Activated naive CD4-positive, alpha-beta T cell treated with anti-CD3 and anti-CD28 coated beads, Interleukin-2, amount 50 U/mL, for 24 hours (primary cell): ENCODE measurements around the gene NECTIN4.

ENCODE experiments used
- H3K27ac Mint-ChIP-seq: one replicate; pipeline ENCODE4 v1.8.0; 2021; ENCODE audit warnings: mild to moderate bottlenecking, mixed read lengths
- H3K27me3 Mint-ChIP-seq: one replicate; pipeline ENCODE4 v1.8.0; 2021; ENCODE audit warnings: mixed read lengths
- H3K36me3 Mint-ChIP-seq: one replicate; pipeline ENCODE4 v1.8.0; 2021; ENCODE audit warnings: mixed read lengths
- H3K4me1 Mint-ChIP-seq: one replicate; pipeline ENCODE4 v1.8.0; 2021; ENCODE audit warnings: mixed read lengths
- H3K4me3 Mint-ChIP-seq: one replicate; pipeline ENCODE4 v1.8.0; 2021; ENCODE audit warnings: mild to moderate bottlenecking, mixed read lengths
- H3K9me3 Mint-ChIP-seq: one replicate; pipeline ENCODE4 v1.8.0; 2021; ENCODE audit warnings: mixed read lengths

NECTIN4 gene

DNA sequence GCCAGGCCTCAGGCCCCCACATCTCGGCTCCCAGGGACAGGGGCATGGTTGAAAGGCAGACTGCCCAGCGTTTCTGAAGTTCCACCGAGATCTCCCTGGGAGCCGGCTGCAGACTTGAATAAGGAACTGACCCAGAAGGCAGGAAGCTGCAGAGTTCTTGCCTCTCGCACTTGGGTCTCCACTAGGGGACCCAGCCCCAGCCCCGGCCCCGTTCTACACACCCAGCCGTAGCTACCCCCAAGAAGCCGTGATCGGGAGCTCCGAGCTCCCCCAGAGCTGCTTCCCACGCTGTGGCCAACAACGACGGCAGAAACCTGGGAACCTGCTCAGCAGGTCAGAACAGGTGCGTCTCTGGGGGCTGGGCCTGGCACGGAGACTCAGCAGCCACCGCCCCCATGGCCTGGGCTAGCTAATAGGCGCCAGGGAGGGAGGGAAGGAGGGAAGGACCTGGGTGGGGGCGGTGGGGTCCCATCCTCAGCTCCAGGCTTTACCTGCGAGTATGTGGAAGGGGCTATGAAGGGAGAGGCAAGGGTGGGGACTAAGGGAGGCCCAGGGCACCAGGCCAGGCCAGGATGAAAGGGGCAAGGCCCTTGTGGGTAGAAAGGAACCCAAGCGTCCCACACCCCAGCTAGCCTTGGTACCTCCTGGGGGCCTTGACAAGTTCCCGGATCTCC is at the start of gene NECTIN4:
NECTIN4 (minus strand) TSS at position 308 of the 674 bp plus-strand sequence; CDS start at position 46, 262 bp downstream.
- H3K27me3 Mint-ChIP-seq: no peaks in the 10 kb centered on the region
- H3K27ac Mint-ChIP-seq: peak within 1 kb of the TSS; percentile 77
- H3K36me3 Mint-ChIP-seq: no peaks in the 10 kb centered on the region
- no peaks in the 10 kb centered on the region for H3K9me3 Mint-ChIP-seq
- H3K4me3 Mint-ChIP-seq: no peak within 1 kb of the TSS
- H3K4me1 Mint-ChIP-seq: peaks cover 35% of the 10 kb centered on the region

DNA sequence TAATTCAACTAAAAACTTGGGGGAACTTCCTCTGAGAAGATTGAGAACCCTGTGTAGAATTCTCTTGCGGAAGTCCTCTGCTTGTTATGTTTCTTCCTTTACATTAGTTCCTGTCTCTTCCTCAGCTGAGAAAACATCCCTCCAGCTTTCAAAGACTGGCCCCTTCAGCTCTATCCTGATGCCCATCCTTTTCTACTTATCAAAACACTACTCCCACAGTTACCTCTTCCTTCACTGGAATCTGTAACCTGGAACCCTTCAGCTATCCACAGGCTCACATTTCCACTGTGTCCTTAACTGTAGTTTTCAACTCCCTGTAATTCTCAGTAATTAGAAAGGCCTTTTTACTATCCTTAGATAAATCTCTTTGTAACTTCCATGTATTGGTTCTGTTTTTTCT is 49.1 kb upstream of the NECTIN4 start:
- peak overlapping the region; percentile 76 for H3K27ac Mint-ChIP-seq
- H3K27me3 Mint-ChIP-seq: no peaks in the 10 kb centered on the region
- H3K4me1 Mint-ChIP-seq: peaks cover 13% of the 10 kb centered on the region
- H3K9me3 Mint-ChIP-seq: no peaks in the 10 kb centered on the region
- no peaks in the 10 kb centered on the region for H3K36me3 Mint-ChIP-seq
- H3K4me3 Mint-ChIP-seq: no peak overlapping the region

DNA sequence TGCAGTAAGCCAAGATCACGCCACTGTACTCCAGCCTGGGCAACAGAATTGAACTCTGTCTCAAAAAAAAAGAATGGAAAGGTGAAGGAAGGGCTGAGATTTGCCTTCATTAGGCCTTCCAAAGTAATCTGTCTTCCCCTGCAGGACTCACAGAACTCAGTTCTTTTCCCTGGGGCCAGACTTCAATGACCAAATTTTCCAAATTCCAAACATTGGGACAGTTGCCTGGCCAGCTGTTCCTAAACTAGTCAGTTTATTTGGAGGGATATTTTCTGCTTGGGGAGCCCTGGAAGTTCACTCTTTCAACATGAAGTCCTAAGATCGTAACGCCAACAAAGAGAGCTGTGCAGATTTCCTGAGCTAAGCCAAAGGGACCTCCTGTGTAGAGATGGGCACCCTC is 48.5 kb upstream of the NECTIN4 start:
- Mint-ChIP-seq H3K27ac (no peak overlapping the region), H3K4me1 (peaks cover 13% of the 10 kb centered on the region)

DNA sequence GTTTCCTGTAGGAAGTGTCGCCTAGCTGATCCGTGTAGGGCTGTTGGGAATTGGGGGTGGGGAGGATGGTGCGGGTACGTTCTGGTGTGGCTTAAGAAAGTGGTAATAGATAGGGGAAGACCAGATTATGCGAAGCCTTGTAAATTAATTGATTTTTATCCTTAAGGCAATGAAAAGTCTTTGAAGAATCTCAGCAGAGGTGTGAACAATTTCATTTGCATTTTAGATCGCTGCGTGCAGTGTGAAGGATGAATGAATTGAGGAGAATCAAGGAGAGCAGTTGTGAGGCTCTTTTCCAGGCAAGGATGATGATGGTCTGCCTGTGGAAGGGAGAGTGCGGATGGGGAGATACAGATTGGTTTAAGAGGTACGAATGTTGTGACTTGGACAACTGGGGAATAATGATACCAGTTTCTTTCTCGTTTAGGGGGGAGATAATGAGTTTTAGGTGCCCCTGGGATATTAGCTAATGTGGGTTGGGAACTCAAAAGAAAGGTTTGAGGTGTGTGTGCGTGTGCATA is 43.9 kb upstream of the NECTIN4 start:
- Mint-ChIP-seq H3K9me3 (no peaks in the 10 kb centered on the region), H3K27me3 (no peaks in the 10 kb centered on the region), H3K36me3 (peaks cover 12% of the 10 kb centered on the region), H3K27ac (no peak overlapping the region), H3K4me1 (peaks cover 46% of the 10 kb centered on the region), H3K4me3 (no peak overlapping the region)

More for the DNA sequence above, 48.5 kb upstream of the NECTIN4 start:
- Mint-ChIP-seq H3K9me3 (no peaks in the 10 kb centered on the region), H3K27me3 (no peaks in the 10 kb centered on the region), H3K36me3 (no peaks in the 10 kb centered on the region), H3K4me3 (no peak overlapping the region)

DNA sequence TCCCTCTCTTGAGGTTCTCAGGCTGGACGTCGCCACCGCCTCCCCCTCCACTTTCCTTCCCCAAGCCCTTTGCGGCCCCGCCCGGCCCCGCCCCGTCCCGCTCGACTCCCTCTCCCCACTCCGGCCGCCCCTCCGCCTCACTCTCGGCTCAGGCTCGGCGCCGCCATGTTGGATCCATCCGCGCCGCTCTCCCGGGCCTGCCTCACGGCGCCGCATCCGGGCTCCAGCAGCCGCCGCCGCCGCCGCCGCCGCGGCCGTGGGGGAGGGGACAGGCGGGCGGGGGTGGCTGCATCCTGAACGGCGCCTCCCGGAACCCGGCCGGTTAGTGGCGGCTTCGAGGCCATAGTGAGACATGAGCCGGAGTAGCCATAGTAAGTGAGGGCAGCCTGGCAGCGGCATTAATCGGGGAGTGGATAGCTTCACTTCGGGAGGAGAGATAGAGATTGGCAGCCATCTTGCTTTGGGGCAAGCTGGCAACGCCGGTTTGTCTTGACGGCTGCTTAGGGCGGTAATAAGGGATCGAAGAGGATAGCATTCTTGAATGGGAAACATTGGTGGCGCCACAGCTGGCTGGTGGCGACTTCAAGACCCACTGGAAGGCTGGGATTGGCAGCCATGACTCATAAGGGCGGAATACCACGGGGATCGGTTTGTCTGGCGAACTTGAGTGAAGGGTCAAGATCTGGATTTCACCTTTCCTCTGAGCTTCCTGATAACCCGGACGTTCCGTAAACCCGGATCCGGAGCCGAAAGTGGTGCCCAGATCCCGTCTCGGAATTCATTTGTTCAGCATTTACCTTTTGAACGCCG is 43.3 kb upstream of the NECTIN4 start, which contains the start of gene DEDD:
DEDD (minus strand) TSS at position 258 of the 810 bp plus-strand sequence. CDS start 8,205 bp downstream, outside the sequence.
- H3K27ac Mint-ChIP-seq: peak within 1 kb of the TSS; percentile 97

DNA sequence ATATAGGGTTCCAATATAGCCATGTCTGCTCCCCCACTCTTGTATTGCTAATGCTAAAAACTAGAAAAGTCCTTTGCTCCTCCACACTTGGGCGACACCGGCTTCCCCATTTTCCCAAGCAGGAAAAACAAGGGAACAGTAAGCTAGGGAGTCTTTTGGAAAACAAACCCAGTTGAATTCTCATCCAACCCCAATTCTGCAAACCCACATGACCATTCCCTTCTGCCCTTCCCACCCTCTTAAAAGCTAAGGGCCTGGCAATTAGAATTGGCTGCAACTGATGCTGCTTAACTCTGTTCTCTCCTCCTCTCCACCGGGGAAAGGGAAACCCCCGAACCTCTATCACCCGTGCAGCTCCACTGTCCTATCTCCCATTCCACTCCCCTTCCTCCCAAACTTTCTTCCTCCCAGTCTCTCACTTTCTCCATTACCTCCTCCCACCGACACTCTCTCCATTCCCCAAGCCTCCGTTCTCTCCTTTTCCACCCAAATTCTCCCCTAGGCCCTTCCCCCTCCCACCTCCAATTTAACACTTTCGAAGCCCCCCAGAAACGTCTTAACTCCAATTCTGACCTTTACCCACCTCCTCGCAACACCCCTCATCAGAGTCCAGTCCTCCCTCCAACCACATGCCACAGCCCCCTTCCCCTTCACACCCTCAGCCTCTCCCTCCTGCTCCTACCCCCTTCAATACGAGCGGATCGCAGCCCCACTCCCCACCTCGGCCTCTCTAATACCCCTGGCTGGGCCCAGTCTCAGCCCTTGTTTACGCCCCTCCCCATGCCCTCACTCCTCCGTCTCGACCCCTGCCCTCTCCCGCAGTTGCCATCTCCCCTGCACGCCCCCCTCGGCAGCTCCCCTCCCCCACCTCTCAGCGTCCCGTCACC is 42.4 kb upstream of the NECTIN4 start:
- H3K36me3 Mint-ChIP-seq: peaks cover 21% of the 10 kb centered on the region
- H3K4me1 Mint-ChIP-seq: peaks cover 60% of the 10 kb centered on the region
- peak overlapping the region; percentile 97 for H3K27ac Mint-ChIP-seq
- no peak overlapping the region for H3K4me3 Mint-ChIP-seq
- no peaks in the 10 kb centered on the region for H3K9me3 Mint-ChIP-seq
- H3K27me3 Mint-ChIP-seq: no peaks in the 10 kb centered on the region

More for the DNA sequence above, 43.3 kb upstream of the NECTIN4 start, which contains the start of gene DEDD:
- Mint-ChIP-seq H3K4me3 (no peak within 1 kb of the TSS), H3K9me3 (no peaks in the 10 kb centered on the region), H3K27me3 (no peaks in the 10 kb centered on the region), H3K4me1 (peaks cover 52% of the 10 kb centered on the region), H3K36me3 (peaks cover 15% of the 10 kb centered on the region)

DNA sequence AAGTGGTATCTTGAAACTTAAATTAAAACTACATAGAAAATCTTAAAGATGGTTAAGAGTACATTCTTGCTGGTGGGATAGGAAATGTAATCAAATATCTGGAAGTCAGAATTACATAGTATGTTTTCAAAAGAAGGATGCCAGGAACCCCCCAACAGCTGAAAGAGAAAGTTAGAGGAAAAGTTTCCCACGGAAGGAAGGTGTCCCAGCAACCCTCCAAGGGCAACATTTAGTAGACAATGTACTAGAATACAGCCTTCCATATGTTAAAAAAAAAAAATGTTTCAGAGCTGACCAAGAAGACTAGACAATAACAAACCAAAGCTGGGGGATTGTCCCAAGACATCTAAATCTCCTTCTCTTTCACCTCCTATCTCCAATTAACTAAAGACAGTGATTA is 40.9 kb upstream of the NECTIN4 start:
- Mint-ChIP-seq H3K27me3 (no peaks in the 10 kb centered on the region), H3K4me1 (peaks cover 65% of the 10 kb centered on the region), H3K36me3 (peaks cover 28% of the 10 kb centered on the region), H3K4me3 (no peak overlapping the region), H3K9me3 (no peaks in the 10 kb centered on the region), H3K27ac (peak overlapping the region; percentile 15)

DNA sequence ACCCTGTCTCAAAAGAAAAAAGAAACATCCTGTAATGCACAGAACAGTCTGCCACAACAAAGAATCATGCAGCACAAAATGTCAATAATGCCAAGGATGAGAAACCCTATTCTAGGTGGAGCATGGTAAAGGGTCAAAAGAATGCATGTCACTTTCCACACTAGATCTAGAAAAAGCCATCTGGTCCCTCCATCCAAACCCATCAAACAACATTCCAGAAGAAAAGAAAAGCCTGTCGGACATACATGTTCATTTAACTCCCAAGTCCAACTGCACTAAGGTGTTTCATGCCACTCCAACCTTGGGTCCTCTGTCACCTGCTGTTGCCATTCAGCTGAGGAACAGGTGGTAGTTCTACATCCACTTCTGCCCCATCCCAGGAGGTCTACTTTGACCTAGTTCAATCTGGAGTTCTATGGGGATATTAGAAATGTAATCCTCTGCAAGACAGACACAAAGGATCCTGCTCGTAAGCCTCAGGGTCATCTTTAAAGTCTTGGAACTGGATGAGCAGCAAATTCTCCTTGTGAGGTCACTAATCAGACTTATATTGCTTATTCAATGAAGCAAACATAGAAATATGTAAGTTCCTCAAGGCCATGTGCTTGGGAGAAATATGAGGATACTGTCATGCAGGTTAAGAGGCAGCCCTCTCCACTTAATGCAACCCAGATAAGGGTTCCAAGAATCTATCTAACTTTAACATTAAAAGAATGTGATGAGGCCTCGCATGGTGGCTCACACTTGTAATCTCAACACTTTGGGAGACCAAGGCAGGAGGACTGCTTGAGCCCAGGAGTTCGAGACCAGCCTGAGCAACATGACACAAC is 39.4 kb upstream of the NECTIN4 start:
- Mint-ChIP-seq H3K9me3 (no peaks in the 10 kb centered on the region), H3K4me1 (peaks cover 61% of the 10 kb centered on the region), H3K36me3 (peaks cover 31% of the 10 kb centered on the region), H3K27ac (peak overlapping the region; percentile 25), H3K27me3 (no peaks in the 10 kb centered on the region), H3K4me3 (no peak overlapping the region)

DNA sequence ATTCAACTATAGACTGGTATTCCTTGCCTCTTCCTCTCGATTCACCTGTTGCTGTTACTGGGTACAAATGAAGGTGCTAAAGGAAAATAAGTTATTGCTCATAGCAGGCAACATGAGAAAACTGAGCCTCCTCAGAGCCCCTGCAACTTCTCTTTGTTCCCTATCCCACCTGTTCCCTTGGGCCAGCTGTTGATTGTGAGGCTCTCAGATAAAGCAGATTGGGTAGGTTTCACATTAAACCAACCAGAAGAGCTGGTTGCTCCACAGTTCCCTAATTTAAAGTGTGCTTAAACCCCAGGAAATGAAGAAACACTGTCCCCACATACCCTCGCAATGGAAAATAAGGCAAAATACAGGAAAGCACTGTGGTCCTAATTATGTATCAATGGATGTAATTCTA is 38.3 kb upstream of the NECTIN4 start:
- Mint-ChIP-seq H3K27me3 (no peaks in the 10 kb centered on the region), H3K4me3 (no peak overlapping the region), H3K4me1 (peaks cover 61% of the 10 kb centered on the region), H3K9me3 (no peaks in the 10 kb centered on the region), H3K36me3 (peaks cover 33% of the 10 kb centered on the region), H3K27ac (peak overlapping the region; percentile 74)

DNA sequence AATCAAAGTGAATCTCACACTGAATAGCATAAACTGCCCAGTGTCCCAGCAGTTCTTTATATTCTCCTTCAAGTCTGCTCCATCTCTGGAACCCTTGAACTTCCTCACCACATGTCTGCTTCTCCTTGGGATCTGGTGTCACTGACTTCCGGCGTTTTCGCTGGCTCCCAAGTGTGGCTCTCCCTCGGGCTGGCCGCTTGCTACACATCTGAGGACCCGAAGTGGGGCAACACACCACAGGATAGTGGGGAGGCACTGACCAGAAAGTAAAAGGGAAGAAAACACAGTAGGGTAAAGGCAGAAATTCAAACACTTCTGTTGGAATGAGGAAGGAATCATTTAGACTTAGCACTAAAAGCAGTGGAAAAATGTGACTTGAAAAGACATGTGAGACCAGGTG is 33.6 kb upstream of the NECTIN4 start:
- Mint-ChIP-seq H3K4me1 (peaks cover 51% of the 10 kb centered on the region), H3K36me3 (peaks cover 21% of the 10 kb centered on the region)

DNA sequence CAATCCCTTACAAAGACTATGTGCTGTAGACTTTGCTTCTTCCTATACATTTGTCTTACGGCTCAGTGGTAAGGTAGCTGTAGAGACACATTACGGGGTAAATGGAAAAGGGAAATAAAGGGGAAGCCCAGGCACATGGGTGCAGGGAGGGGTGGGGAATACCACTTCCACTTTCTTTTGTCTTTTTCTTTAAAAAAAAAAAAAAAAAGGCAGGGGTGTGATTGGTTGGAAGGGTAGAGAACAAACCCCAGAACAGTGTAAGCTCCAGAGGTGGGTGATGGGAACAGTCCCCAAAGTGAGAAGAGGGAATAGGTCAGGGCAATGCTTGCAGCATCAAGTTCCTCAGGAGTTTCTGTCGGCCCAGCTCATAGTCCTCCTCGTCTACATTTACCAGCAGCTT is 32.5 kb upstream of the NECTIN4 start:
- peaks cover 45% of the 10 kb centered on the region for H3K4me1 Mint-ChIP-seq
- peak overlapping the region; percentile 66 for H3K27ac Mint-ChIP-seq
- no peak overlapping the region for H3K4me3 Mint-ChIP-seq
- H3K27me3 Mint-ChIP-seq: no peaks in the 10 kb centered on the region
- H3K9me3 Mint-ChIP-seq: no peaks in the 10 kb centered on the region
- H3K36me3 Mint-ChIP-seq: peaks cover 17% of the 10 kb centered on the region

More for the DNA sequence above, 33.6 kb upstream of the NECTIN4 start:
- Mint-ChIP-seq H3K27me3 (no peaks in the 10 kb centered on the region), H3K27ac (peak overlapping the region; percentile 52), H3K4me3 (no peak overlapping the region), H3K9me3 (no peaks in the 10 kb centered on the region)

DNA sequence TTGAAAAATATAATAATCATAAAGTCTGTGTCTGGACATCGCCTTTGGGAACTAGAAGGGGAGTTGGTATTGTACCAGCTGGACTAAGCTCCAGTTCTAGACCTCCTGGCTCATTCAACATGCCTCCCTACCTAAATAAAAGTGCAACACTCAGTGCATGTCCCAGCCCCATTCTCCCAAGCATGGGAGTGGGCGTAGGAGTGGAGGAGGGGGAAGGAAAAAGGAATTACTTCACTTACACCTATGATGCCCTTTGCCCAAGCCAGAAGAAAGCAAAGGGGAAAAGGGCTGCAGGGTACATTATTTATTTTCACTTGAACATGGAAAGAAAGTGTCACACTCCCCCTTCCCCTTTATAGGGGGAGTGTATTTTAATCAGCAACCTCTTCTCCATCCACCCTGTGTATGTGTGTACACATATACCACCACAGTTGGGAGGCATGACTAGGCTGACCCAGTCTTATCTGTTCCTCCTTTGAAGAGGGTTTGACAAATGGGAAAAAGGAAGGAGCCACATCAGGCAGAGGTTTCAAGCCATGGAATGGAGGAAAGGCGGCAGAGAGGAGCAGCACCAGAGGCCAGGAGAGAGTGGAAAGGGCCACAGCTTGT is 31.8 kb upstream of the NECTIN4 start:
- H3K27me3 Mint-ChIP-seq: no peaks in the 10 kb centered on the region
- H3K9me3 Mint-ChIP-seq: no peaks in the 10 kb centered on the region
- H3K36me3 Mint-ChIP-seq: peaks cover 13% of the 10 kb centered on the region
- peak overlapping the region; percentile 84 for H3K27ac Mint-ChIP-seq
- peak overlapping the region; percentile 19 for H3K4me3 Mint-ChIP-seq
- peaks cover 46% of the 10 kb centered on the region for H3K4me1 Mint-ChIP-seq

DNA sequence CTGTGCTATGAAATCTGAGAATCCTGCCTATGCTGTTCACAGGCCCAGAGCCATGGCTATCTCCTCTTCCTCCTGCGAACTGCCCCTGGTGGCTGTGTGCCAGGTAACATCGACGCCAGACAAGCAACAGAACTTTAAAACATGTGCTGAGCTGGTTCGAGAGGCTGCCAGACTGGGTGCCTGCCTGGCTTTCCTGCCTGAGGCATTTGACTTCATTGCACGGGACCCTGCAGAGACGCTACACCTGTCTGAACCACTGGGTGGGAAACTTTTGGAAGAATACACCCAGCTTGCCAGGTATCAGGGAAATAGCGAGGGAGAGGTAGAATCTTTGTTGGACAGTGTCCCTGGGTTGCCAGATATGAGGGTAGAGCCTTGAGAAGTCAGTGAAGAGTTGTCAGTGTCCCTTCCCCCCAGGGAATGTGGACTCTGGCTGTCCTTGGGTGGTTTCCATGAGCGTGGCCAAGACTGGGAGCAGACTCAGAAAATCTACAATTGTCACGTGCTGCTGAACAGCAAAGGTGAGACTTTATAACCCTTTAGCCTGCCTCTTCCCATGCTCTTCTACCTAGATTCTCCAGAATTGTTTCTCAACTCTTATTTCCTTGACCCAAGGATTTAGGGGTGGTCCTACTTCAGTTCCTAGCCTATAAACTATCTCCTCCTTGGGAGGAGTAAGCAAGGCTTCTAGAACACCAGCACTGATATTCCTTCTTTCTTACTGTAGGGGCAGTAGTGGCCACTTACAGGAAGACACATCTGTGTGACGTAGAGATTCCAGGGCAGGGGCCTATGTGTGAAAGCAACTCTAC is 29.9 kb upstream of the NECTIN4 start:
- Mint-ChIP-seq H3K9me3 (no peaks in the 10 kb centered on the region), H3K27ac (peak overlapping the region; percentile 96), H3K4me3 (peak overlapping the region; percentile 90), H3K36me3 (peaks cover 13% of the 10 kb centered on the region), H3K4me1 (peaks cover 59% of the 10 kb centered on the region), H3K27me3 (no peaks in the 10 kb centered on the region)
